Measurements from ENCODE around the gene CPLANE1. TPM values are rescaled to one million over a fixed set of nuclear protein-coding genes. Genes with fewer than 3 reads are reported as not detected.
"Not testable (repeated sequence)": the region's sequence is repeated elsewhere in the genome, so short reads cannot be mapped to it uniquely, and the experiment has no call there.

The CPLANE1 gene
- total RNA-seq, 1 donor from 2014 or later, result 14.0 TPM

- no peaks in the 10 kb centered on the region for H3K27me3 ChIP-seq (ENCODE audit: control insufficient read depth, insufficient read depth, low read length)
- no peak for DNase-seq (ENCODE audit: low read depth)
- H3K36me3 ChIP-seq (ENCODE audit: control insufficient read depth, insufficient read depth, low read length), result no peaks in the 10 kb centered on the region
- TF ChIP-seq, protein P1, sequence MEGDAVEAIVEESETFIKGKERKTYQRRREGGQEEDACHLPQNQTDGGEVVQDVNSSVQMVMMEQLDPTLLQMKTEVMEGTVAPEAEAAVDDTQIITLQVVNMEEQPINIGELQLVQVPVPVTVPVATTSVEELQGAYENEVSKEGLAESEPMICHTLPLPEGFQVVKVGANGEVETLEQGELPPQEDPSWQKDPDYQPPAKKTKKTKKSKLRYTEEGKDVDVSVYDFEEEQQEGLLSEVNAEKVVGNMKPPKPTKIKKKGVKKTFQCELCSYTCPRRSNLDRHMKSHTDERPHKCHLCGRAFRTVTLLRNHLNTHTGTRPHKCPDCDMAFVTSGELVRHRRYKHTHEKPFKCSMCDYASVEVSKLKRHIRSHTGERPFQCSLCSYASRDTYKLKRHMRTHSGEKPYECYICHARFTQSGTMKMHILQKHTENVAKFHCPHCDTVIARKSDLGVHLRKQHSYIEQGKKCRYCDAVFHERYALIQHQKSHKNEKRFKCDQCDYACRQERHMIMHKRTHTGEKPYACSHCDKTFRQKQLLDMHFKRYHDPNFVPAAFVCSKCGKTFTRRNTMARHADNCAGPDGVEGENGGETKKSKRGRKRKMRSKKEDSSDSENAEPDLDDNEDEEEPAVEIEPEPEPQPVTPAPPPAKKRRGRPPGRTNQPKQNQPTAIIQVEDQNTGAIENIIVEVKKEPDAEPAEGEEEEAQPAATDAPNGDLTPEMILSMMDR (IDR thresholded peaks at IDR 0.05; ENCODE audit: insufficient read depth, low read length, poor library complexity, severe bottlenecking), result no peak
- H3K4me3 ChIP-seq (ENCODE audit: low read depth, low read length), result no peak overlapping the region
These were observed 2.1 kb downstream of the CPLANE1 start for GRCh38 chr5:37247036-37247435.

GRCh38 chr5:37234288-37234687 lies 14.9 kb downstream of the CPLANE1 start:
- no peaks in the 10 kb centered on the region for H3K27me3 ChIP-seq (ENCODE audit: control insufficient read depth, insufficient read depth, low read length)
- TF ChIP-seq, protein P1 (IDR thresholded peaks at IDR 0.05; ENCODE audit: insufficient read depth, low read length, poor library complexity, severe bottlenecking), result no peak
- H3K36me3 ChIP-seq (ENCODE audit: control insufficient read depth, insufficient read depth, low read length), result no peaks in the 10 kb centered on the region
- DNase-seq (ENCODE audit: low read depth), result no peak
- H3K4me3 ChIP-seq (ENCODE audit: low read depth, low read length), result no peak overlapping the region

DNA sequence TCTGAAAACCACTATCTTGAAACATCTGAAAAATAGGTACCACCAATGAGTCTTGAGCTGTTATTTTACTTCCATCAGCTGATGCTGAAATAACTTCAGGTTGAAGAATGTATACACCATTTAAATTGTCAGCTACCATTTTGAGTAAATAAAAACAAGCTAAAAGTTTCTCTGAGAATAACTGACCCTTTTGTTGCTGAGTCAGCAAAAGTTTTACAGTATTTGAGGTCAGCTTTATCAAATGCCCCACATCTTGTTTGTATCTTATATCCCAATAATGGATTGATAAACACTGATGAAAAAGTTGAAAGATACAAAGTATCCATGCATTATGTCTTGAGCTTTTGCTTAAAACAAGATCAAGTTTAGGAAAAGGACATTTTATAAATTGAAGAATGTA lies 22.8 kb downstream of the CPLANE1 start:
- DNase-seq (ENCODE audit: low read depth), result no peak
- H3K36me3 ChIP-seq (ENCODE audit: control insufficient read depth, insufficient read depth, low read length), result no peaks in the 10 kb centered on the region
- TF ChIP-seq, protein P1 (IDR thresholded peaks at IDR 0.05; ENCODE audit: insufficient read depth, low read length, poor library complexity, severe bottlenecking), result no peak
- no peaks in the 10 kb centered on the region for H3K27me3 ChIP-seq (ENCODE audit: control insufficient read depth, insufficient read depth, low read length)
- H3K4me3 ChIP-seq (ENCODE audit: low read depth, low read length), result no peak overlapping the region

DNA sequence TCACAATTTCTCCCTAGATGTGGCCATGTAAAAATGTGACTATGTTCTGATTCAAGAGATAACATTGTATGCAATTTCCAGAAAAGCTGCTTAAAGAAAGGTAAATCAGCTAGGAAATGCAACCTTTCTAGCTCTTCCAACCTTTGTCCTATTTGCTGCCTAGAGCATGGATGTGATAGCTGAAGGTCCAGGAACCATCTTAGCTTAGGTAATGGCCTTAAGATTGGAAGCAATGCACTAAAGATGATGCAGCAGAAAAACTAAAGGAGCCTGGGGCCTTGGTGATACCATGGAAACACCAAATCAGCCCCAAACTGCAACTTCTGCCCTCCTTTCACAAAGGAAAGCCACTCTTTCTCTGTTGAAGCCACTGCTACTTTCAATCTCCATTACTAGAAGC lies 27.0 kb downstream of the CPLANE1 start:
- Histone ChIP-seq H3K4me3 (ENCODE audit: low read depth, low read length) (no peak overlapping the region), H3K36me3 (ENCODE audit: control insufficient read depth, insufficient read depth, low read length) (no peaks in the 10 kb centered on the region), H3K27me3 (ENCODE audit: control insufficient read depth, insufficient read depth, low read length) (no peaks in the 10 kb centered on the region)
- DNase-seq (ENCODE audit: low read depth), result no peak
- TF ChIP-seq, protein P1 (IDR thresholded peaks at IDR 0.05; ENCODE audit: insufficient read depth, low read length, poor library complexity, severe bottlenecking), result no peak

GRCh38 chr5:37220426-37220825 lies 28.8 kb downstream of the CPLANE1 start:
- H3K27me3 ChIP-seq (ENCODE audit: control insufficient read depth, insufficient read depth, low read length); DNase-seq (ENCODE audit: low read depth); H3K36me3 ChIP-seq (ENCODE audit: control insufficient read depth, insufficient read depth, low read length); H3K4me3 ChIP-seq (ENCODE audit: low read depth, low read length): not testable (repeated sequence)

- not testable (repeated sequence) for H3K4me3 ChIP-seq (ENCODE audit: low read depth, low read length); DNase-seq (ENCODE audit: low read depth); H3K27me3 ChIP-seq (ENCODE audit: control insufficient read depth, insufficient read depth, low read length); H3K36me3 ChIP-seq (ENCODE audit: control insufficient read depth, insufficient read depth, low read length)
These were observed 29.8 kb downstream of the CPLANE1 start for GRCh38 chr5:37219384-37219783.

GRCh38 chr5:37217976-37218375 lies 31.2 kb downstream of the CPLANE1 start:
- H3K27me3 ChIP-seq (ENCODE audit: control insufficient read depth, insufficient read depth, low read length), result no peaks in the 10 kb centered on the region
- TF ChIP-seq, protein P1 (IDR thresholded peaks at IDR 0.05; ENCODE audit: insufficient read depth, low read length, poor library complexity, severe bottlenecking), result no peak
- no peaks in the 10 kb centered on the region for H3K36me3 ChIP-seq (ENCODE audit: control insufficient read depth, insufficient read depth, low read length)
- no peak for DNase-seq (ENCODE audit: low read depth)
- H3K4me3 ChIP-seq (ENCODE audit: low read depth, low read length), result no peak overlapping the region

Measured in kidney epithelial cell (primary cell).